ENCODE results near the gene ITFG2. TPM values are rescaled to one million over a fixed set of nuclear protein-coding genes. Genes with fewer than 3 reads are reported as not detected.
A peak's percentile ranks its signal among the peaks of the same experiment; 100 is the strongest.

Gene ITFG2
- polyA plus RNA-seq, 1 experiment = 17.4 TPM

DNA sequence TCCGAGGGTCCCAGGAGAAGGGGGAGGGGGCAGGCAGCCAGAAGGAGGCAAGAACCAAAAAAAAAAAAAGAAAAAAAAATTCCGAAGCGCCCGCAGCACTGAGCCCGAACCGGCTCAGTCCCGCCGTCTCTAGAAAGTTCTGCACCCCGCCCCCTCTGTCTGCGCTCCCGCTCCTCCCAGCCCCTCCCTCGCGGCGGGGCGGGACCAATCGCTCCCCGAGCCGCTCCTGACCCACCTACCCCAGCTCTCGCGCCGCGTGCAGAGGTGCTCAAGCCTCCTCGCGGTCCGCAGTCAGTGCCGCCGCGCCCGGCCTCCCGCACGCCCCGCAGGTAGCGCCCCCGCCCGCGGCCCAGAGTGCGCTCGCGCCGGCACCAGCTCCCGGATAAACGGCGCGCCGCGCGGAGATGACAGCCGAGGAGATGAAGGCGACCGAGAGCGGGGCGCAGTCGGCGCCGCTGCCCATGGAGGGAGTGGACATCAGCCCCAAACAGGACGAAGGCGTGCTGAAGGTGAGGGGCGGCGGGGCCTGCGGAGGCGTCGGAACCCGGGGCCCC is 17.7 kb upstream of the ITFG2 start, which contains the start of gene FKBP4:
Gene FKBP4, plus strand, starts transcription at position 235 of the 554 bp plus-strand sequence. Its CDS starts 170 bp downstream, at position 405.
- DNase-seq (ENCODE audit: low read depth, low spot score) = no peak
- Histone ChIP-seq H3K9me3 (ENCODE audit: control insufficient read depth, insufficient read depth, low read length) (no peaks in the 10 kb centered on the region; the same call in 1 of the 2 replicates), H3K27ac (ENCODE audit: low read depth, low read length) (no peak within 1 kb of the TSS), H3K4me3 (ENCODE audit: low read depth, low read length) (peak within 1 kb of the TSS; percentile 92), H3K27me3 (ENCODE audit: control insufficient read depth, insufficient read depth, low read length) (peaks cover 13% of the 10 kb centered on the region)
- ChIA-PET POLR2A (interaction anchor here (0.7 to 0.9 kb wide), 2 partner anchors 18 to 1386 kb away, joined by 4 to 6 read pairs; partner anchors contain the start of gene ITFG2), CTCF (no interaction called here)
- TF ChIP-seq, protein P1, sequence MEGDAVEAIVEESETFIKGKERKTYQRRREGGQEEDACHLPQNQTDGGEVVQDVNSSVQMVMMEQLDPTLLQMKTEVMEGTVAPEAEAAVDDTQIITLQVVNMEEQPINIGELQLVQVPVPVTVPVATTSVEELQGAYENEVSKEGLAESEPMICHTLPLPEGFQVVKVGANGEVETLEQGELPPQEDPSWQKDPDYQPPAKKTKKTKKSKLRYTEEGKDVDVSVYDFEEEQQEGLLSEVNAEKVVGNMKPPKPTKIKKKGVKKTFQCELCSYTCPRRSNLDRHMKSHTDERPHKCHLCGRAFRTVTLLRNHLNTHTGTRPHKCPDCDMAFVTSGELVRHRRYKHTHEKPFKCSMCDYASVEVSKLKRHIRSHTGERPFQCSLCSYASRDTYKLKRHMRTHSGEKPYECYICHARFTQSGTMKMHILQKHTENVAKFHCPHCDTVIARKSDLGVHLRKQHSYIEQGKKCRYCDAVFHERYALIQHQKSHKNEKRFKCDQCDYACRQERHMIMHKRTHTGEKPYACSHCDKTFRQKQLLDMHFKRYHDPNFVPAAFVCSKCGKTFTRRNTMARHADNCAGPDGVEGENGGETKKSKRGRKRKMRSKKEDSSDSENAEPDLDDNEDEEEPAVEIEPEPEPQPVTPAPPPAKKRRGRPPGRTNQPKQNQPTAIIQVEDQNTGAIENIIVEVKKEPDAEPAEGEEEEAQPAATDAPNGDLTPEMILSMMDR (IDR thresholded peaks at IDR 0.05; ENCODE audit: low read depth, low read length) = no peak

GRCh38 chr12:2795291-2796186 is 16.9 kb upstream of the ITFG2 start:
- H3K27me3 ChIP-seq (ENCODE audit: control insufficient read depth, insufficient read depth, low read length) = peaks cover 13% of the 10 kb centered on the region
- no peak for DNase-seq (ENCODE audit: low read depth, low spot score)
- H3K4me3 ChIP-seq (ENCODE audit: low read depth, low read length) = peak overlapping the region; percentile 92
- TF ChIP-seq, protein P1 (IDR thresholded peaks at IDR 0.05; ENCODE audit: low read depth, low read length) = 0 out of 2 replicates have a peak, but pooled peaks have one; percentile 1
- ChIA-PET POLR2A (interaction anchor here (0.7 to 1.4 kb wide), 2 partner anchors 17 to 1386 kb away, joined by 4 to 6 read pairs; no protein-coding TSS in a partner anchor), CTCF (interaction anchor here (2.1 to 2.3 kb wide), 2 partner anchors 11 to 18 kb away, joined by 10 to 15 read pairs; partner anchors contain the start of gene ITFG2)
- peak overlapping the region; percentile 21 for H3K27ac ChIP-seq (ENCODE audit: low read depth, low read length)
- no peaks in the 10 kb centered on the region; the same call in 1 of the 2 replicates for H3K9me3 ChIP-seq (ENCODE audit: control insufficient read depth, insufficient read depth, low read length)

- DNase-seq (ENCODE audit: low read depth, low spot score) = no peak
- Histone ChIP-seq H3K27me3 (ENCODE audit: control insufficient read depth, insufficient read depth, low read length) (peaks cover 10% of the 10 kb centered on the region), H3K4me3 (ENCODE audit: low read depth, low read length) (peak overlapping the region; percentile 92), H3K27ac (ENCODE audit: low read depth, low read length) (no peak overlapping the region), H3K9me3 (ENCODE audit: control insufficient read depth, insufficient read depth, low read length) (no peaks in the 10 kb centered on the region; the same call in 1 of the 2 replicates)
- CTCF ChIA-PET = interaction anchor here (2.1 to 2.3 kb wide), 2 partner anchors 11 to 17 kb away, joined by 10 to 15 read pairs; partner anchors contain the start of gene ITFG2
- TF ChIP-seq, protein P1 (IDR thresholded peaks at IDR 0.05; ENCODE audit: low read depth, low read length) = 0 out of 2 replicates have a peak, but pooled peaks have one; percentile 0
- POLR2A ChIA-PET = interaction anchor here (1.4 kb wide), 1 partner anchor 17 kb away, joined by 4 read pairs; no protein-coding TSS in a partner anchor
Observed at GRCh38 chr12:2796187-2796666, 16.2 kb upstream of the ITFG2 start.

DNA sequence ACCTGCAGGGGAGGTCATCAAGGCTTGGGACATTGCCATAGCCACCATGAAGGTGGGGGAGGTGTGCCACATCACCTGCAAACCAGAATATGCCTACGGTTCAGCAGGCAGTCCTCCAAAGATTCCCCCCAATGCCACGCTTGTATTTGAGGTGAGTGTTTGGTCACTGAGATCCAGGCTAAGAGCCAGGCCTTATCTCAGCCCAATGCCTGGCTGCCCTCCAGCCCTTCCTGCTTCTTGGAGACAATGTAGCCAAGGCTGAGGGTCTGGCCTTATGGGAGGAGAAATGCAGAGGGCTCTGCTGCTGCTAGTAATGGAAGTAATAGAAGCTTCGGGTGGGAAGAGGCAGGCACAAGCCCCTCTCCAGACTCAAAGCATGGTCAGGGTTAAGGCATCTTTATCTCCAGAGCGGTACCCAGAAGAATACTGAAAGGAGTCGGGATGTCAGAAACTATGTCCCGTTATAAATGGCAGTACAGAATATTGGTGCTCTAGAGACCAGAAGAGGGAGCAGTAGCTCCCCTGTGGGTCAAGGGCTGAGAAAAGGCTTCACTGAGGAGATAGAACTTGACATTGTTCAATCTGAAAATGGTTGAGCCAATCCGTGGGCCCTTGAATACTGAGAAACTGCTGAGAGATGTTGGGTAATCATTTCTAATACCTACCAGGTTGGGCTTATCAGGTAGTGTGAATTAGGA is 14.6 kb upstream of the ITFG2 start:
- POLR2A ChIA-PET = no interaction called here
- H3K4me3 ChIP-seq (ENCODE audit: low read depth, low read length) = no peak overlapping the region
- CTCF ChIA-PET = interaction anchor here (1.0 to 2.3 kb wide), 2 partner anchors 13 to 147 kb away, joined by 3 to 10 read pairs; no protein-coding TSS in a partner anchor
- no peaks in the 10 kb centered on the region; the same call in 1 of the 2 replicates for H3K9me3 ChIP-seq (ENCODE audit: control insufficient read depth, insufficient read depth, low read length)
- H3K27me3 ChIP-seq (ENCODE audit: control insufficient read depth, insufficient read depth, low read length) = peaks cover 8% of the 10 kb centered on the region
- H3K27ac ChIP-seq (ENCODE audit: low read depth, low read length) = no peak overlapping the region
- TF ChIP-seq, protein P1 (IDR thresholded peaks at IDR 0.05; ENCODE audit: low read depth, low read length) = peak; percentile 26; the same call in 1 of the 2 replicates
- no peak for DNase-seq (ENCODE audit: low read depth, low spot score)

Measured in AG04450 (cell line).